HT1080 (cell line): ENCODE data around the gene UNC79. TPM values are rescaled to one million over a fixed set of nuclear protein-coding genes. Genes with fewer than 3 reads are reported as not detected.

Experiments
- DNase-seq: peaks from one replicate; pipeline ENCODE4 v3.0.0-alpha.2; 2015; ENCODE audit warnings: low read depth
- total RNA-seq: library from RNA; depleted of rRNA; stranded (reverse); fragments of >200 nt; shearing (Covaris generic); gene quantifications from 2 replicates; pipeline ENCODE4 v1.2.3, GENCODE V29; 2014

Gene UNC79
- total RNA-seq, 1 experiment from 2014 or later: not detected

DNA sequence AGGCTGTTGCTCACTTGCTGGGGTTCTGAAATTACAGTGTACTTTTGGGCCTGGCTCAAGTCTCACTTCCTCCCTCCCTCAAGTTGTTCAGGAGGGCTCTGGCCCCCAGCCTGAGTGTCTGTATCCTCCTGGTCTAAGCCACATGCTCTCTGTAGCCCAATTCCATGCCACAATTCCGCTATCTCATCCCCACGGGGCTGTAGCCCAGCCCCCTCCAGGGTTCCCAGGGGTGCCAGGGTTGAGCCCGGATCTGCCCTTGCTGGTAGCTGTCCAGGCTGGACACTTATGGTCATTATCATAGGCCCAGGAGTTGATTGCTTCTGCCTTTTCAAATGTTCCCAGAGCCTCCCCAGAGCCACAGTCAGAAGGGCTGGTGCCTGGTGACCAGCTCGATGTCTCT is 292.3 kb downstream of the UNC79 start:
- no peak for DNase-seq

DNA sequence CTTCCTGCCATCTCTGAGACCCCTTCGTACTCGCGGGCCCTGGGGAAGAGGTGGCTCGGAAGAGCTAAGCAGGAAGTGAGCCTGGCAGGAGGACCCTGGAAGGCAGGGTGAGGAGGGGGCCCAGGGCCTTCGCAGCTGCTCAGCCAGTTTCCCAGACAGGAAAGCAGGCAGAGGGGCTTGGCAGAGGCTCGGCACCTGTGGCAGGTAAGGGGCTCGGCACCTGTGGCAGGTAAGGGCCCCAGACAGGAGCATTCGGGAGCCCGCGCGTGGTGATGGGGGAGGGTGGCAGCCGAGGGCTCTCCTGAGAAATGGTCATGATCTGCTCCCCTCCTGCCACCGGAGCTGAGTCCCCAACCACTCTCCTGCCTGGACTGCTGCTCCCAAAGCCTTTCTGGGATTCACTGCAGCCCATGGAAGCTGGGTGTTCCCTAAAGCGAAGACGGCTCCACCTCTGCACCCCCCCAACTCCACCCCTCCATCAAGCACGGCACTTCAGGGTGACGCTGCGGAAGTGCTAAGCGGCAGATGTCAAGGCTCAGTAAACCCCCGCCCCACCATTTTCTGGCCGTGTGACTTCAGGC is 294.4 kb downstream of the UNC79 start:
- no peak for DNase-seq

DNA sequence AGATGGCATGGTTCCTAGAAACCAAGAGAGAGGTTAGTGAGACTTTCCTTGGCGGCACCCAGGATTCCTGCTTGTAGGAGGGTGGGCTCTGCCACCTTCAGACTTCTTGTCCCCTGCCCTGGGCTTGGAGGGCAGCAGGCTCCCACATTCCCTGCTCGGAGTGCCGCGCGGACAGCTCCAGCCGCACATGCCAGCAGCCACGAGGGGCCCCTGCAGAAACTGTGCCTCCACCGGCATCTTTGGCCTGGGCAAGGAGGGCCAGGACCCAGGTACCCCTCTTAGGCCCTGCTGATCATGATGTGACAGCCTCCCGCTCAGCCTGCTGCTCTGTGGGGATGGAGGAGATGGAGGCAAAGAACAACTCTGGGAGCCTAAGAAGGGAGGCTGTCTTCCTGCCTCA is 295.3 kb downstream of the UNC79 start:
- no peak for DNase-seq

DNA sequence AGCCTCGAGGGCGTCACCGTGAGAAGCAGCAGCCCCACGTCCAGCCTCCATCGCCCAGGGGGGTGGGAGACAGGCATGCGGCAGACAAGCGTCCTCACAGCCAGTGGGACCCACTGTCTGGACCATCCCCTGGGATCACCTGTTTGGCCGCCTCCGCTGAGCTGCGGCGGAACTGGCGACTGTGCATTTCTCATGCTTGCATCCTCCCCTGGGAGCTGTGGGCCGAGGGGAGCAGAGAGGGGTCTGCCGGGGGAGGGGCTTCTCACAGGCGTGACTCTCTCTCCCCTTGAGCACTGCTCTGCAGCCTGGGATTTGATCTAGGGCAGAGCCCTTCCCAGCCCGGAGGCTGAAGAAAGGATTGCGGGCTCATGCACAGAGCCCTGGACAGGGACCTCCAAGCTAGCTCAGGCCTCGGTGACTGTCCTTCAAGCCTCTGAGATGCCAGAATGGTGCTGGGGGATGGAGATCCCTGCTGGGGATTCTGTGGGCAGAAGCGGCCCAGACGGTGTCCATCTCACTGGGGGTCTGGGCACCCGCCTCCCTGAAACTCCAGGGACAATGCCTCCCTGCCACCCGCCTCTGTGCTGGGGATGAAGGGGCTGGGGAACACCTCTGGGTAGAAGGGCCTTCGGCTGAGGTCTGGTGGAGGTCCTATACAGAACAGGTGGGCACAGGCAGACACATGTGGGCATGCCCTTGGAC is 296.5 kb downstream of the UNC79 start:
- DNase-seq: no peak

- no peak for DNase-seq
Observed at GRCh38 chr14:93727917-93728650, 297.3 kb downstream of the UNC79 start.

DNA sequence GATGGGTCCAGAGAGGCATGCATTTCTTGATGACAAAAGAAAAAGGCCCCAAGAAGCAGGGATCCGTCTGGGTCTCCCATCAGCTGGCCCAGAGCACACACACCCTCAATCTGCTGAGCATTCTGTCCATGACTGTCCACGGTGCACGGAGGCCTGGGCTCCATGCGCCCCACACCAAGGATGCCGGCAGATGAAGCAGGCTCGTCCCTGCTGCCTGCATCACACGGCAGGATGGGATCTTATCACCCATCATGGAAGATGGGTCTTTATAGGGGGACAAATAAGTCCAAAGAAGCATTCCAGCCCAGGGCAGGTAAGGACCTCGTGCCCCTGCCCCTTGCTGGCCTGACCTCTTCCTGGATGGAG is 297.9 kb downstream of the UNC79 start:
- DNase-seq: no peak

- DNase-seq: peak; percentile 62
Observed at GRCh38 chr14:93729993-93730392, 299.3 kb downstream of the UNC79 start.

DNA sequence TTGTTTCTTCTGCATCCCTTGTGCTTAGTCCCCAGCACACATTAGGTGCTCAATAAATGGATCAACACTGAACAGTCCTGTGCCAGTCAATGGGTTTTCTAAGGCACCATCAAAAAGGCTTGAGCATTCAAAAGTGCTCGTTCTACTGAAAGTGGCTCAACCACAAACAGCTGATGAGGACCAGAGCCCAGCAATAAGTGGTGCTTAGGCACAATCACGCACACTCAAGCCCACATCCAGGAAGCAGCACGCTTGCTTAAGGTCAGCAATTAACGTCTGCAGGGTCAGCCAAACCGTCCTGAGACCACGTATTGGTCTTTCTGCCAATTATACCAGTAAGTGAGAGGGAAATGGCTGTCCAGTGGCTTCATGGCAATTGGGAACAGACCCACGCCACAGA is 301.0 kb downstream of the UNC79 start:
- no peak for DNase-seq

DNA sequence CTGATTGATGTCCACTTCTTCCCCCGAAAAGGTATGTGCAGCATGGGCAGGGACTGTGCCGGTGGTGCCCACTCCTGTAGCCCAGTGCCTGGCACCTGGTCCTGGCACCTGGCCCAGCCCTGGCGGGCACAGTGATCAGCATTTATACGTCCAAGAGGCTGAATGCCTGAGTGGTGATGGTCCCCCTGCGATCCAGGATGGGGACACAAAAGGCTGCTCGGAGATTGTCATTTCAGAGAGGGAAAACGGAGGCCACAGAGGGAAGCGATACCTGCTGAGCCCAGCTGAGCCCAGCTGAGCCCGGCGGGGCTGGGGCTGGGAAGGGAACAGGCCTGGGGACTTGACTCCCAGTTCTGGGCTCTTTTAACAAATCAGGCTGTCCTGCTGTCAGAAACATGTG is 301.8 kb downstream of the UNC79 start:
- no peak for DNase-seq

DNA sequence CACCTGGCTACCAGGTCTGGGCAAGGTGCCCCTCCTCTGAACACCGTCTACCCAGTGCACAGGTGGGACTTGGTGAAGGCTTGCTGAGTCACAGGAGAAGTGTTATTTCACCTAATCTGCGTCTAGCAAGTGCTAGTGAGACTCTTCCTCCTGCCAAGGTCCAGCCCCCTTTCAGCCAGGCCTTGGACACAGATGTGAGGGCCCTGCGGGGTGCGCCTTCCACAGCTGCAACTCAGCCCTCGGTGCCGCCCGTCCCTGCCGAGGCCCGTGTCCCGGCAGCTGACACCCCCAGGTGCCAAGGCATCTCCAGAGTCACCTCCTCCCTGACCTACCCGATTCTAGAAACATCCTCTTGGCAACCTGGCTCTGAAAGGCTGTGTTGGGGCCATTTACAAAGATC is 302.5 kb downstream of the UNC79 start:
- DNase-seq: no peak

GRCh38 chr14:93733631-93734030 is 302.9 kb downstream of the UNC79 start:
- no peak for DNase-seq

- no peak for DNase-seq
Observed at GRCh38 chr14:93734086-93734822, 303.5 kb downstream of the UNC79 start.

GRCh38 chr14:93735206-93735605 is 304.5 kb downstream of the UNC79 start:
- no peak for DNase-seq

DNA sequence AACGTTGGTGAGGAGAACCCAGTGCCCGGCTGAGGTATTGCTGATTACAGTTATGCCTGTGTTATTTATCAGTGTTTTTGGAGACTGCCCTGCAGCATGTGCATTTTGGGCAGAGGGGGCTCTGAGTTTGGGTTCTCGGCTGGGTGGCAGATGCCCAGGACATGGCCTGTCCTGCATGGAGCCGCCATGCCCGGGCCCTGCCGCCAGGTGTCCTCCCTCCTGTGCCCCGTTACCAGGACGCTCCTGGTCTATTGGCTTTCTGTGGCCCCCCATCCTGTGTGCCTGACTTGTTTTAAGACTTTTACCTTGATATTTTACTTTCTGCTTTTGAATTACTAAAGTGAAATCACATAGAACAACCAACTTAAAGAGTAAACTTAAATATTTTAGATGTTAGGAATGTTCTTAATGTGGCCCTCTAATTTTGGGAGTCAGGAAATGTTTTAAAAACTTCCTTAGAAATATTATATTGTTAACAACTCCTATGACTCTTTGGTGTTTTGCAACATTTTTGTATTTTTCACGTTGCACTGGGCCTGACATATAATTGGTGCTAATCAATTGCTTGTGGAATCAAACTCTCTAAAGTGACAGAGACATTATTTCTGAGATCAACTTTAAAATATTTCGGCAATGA is 305.8 kb downstream of the UNC79 start:
- DNase-seq: no peak

DNA sequence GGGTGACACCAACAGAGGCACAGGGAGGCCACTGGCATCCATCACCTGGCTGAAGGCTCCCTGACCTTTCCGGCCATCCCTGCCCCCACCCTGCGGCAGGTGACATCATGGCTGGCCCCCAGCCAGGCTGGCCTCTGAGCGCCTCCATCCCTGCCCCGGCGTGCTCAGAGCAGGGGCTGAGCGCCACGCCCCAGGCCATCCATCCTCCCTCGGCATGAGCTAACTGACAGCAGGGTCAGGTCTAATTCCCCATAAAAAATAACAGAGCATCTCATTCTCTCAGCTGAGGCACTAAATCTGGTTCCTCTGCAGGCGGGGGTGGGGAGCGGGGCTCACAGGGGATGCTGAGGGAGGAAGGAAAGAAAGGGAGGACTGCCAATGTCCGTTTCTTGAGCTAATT is 306.9 kb downstream of the UNC79 start:
- no peak for DNase-seq

- no peak for DNase-seq
Observed at GRCh38 chr14:93741556-93742230, 311.0 kb downstream of the UNC79 start.

- DNase-seq: no peak
Observed at GRCh38 chr14:93742761-93743160, 312.0 kb downstream of the UNC79 start.

- DNase-seq: no peak
Observed at GRCh38 chr14:93743270-93744060, 312.7 kb downstream of the UNC79 start.

DNA sequence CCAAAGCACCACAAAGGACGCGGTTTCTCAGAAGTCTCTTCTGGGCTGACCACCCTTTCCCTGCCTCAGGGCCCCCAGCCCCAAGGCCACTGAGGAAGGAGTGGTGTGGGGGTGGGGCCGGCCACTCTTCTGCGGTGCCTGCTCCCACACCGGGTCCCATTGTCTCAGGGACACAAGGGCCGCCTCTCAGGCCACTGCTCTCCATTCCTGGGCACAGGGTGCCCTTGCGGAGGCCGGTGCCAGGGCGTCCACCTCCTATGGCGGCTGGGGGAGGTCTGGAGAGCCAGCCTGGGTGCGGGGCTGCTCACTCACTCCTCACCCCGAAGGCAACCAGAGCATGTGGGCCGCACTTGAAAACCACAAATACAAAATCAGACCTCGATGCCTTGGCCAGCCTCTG is 313.4 kb downstream of the UNC79 start:
- no peak for DNase-seq

- DNase-seq: no peak
Observed at GRCh38 chr14:93744876-93745275, 314.1 kb downstream of the UNC79 start.
